PC-3 (cell line): Measurements from ENCODE around the gene CSF2RB. TPM values are rescaled to one million over a fixed set of nuclear protein-coding genes. Genes with fewer than 3 reads are reported as not detected.

ENCODE experiments used
- ATAC-seq: fragments of 200-7000 bp; cut with Tn5 transposase; 2 replicates; pipeline ENCODE4 v1.9.1; 2020; ENCODE audit warnings: mild to moderate bottlenecking, moderate library complexity
- BruUV-seq: library from RNA; stranded (reverse); fragments of 400-500 nt; replicated peaks from 2 replicates; lab custom pipeline; 2021; lab: Mats Ljungman, UMichigan
- CTCF ChIA-PET: fragments of 300-600 bp; sonication (Branson Sonifier 250); formaldehyde crosslinking; loops from one replicate; lab custom pipeline; 2022; ENCODE audit warnings: antibody characterized with exemption; lab: Charles Lee
- POLR2A ChIA-PET: fragments of 300-600 bp; sonication (Branson Sonifier 250); formaldehyde crosslinking; loops from one replicate; lab custom pipeline; 2022; ENCODE audit warnings: antibody characterized with exemption; ENCODE audit not compliant: unreplicated experiment; lab: Charles Lee
- DNase-seq: peaks from one replicate; pipeline ENCODE4 v3.0.0-alpha.2; 2015
- H2AFZ ChIP-seq: fragments of 300-600 bp; sonication (generic); 2 replicates; pipeline ENCODE4 v1.6.0; 2016; ENCODE audit warnings: antibody characterized with exemption, low read length
- H3F3A ChIP-seq: fragments of 300-600 bp; sonication (generic); one replicate; pipeline ENCODE4 v1.6.0; 2017; ENCODE audit warnings: antibody characterized with exemption, low read length, control low read depth, mild to moderate bottlenecking; ENCODE audit not compliant: unreplicated experiment
- H3K27ac ChIP-seq: fragments of 300-600 bp; sonication (generic); 2 replicates; pipeline ENCODE4 v1.5.1; 2016; ENCODE audit warnings: mild to moderate bottlenecking, low read length
- H3K27me3 ChIP-seq: fragments of 300-600 bp; sonication (generic); 2 replicates; pipeline ENCODE4 v1.6.1; 2016; ENCODE audit warnings: low read length, mixed read lengths
- H3K36me3 ChIP-seq: fragments of 300-600 bp; sonication (generic); 2 replicates; pipeline ENCODE4 v1.6.1; 2016; ENCODE audit warnings: low read depth, mixed run types, low read length, mixed read lengths
- H3K4me1 ChIP-seq: fragments of 300-600 bp; sonication (generic); 2 replicates; pipeline ENCODE4 v1.5.1; 2016; ENCODE audit warnings: low read length; ENCODE audit not compliant: insufficient read depth
- H3K4me2 ChIP-seq: fragments of 300-600 bp; sonication (generic); 2 replicates; pipeline ENCODE4 v1.6.0; 2016; ENCODE audit warnings: low read length
- H3K4me3 ChIP-seq: fragments of 300-600 bp; sonication (generic); 2 replicates; pipeline ENCODE4 v1.5.1; 2016; ENCODE audit warnings: mild to moderate bottlenecking, low read length, mixed read lengths
- H3K79me2 ChIP-seq: fragments of 300-600 bp; sonication (generic); 2 replicates; pipeline ENCODE4 v1.6.1; 2017; ENCODE audit warnings: low read length, mixed read lengths
- H3K9ac ChIP-seq: fragments of 300-600 bp; sonication (generic); 2 replicates; pipeline ENCODE4 v1.6.0; 2016; ENCODE audit warnings: mild to moderate bottlenecking, low read length
- H3K9me2 ChIP-seq: fragments of 300-600 bp; sonication (generic); replicated peaks from 2 replicates; pipeline ENCODE4 v1.6.1; 2016; ENCODE audit warnings: mixed run types, low read length, mixed read lengths
- H3K9me3 ChIP-seq: fragments of 300-600 bp; sonication (generic); 2 replicates; pipeline ENCODE4 v1.6.1; 2016; ENCODE audit warnings: low read length, mixed read lengths
- H4K20me1 ChIP-seq: fragments of 300-600 bp; sonication (generic); 2 replicates; pipeline ENCODE4 v1.6.1; 2016; ENCODE audit warnings: low read length, mixed read lengths
- EZH2 ChIP-seq: fragments of 300-600 bp; sonication (generic); IDR thresholded peaks from one replicate; pipeline ENCODE4 v1.6.1; 2017; ENCODE audit warnings: antibody characterized with exemption, mild to moderate bottlenecking, low read length; ENCODE audit not compliant: unreplicated experiment
- EZH2phosphoT487 ChIP-seq: fragments of 300-600 bp; sonication (generic); IDR thresholded peaks from 2 replicates; pipeline ENCODE4 v1.6.1; 2018; ENCODE audit warnings: mild to moderate bottlenecking, antibody characterized with exemption, low read length, borderline replicate concordance
- intact Hi-C: fragments of 100-400 bp; cut with micrococcal nuclease; formaldehyde crosslinking; loops from 2 replicates; pipeline ENCODE4 v1.9.0; 2023
- total RNA-seq: library from RNA; depleted of rRNA; stranded (reverse); fragments of >200 nt; gene quantifications from 2 replicates; pipeline ENCODE4 v1.2.3, GENCODE V29; 2014
- TF ChIP-seq, protein P1 (sequence below): fragments of 300-600 bp; sonication (generic); conservative IDR thresholded peaks from 2 replicates; pipeline ENCODE4 v1.5.1; 2017; ENCODE audit warnings: antibody characterized with exemption, low read depth, mild to moderate bottlenecking, low read length

CSF2RB gene
- total RNA-seq, 1 experiment from 2014 or later: not detected

GRCh38 chr22:36884349-36885158 lies 28.9 kb upstream of the CSF2RB start:
- no peaks in the 10 kb centered on the region for H4K20me1 ChIP-seq
- no TSS peak for BruUV-seq
- no peaks in the 10 kb centered on the region for H3K36me3 ChIP-seq
- no peaks in the 10 kb centered on the region for H3F3A ChIP-seq
- intact Hi-C loops: no loop called here
- POLR2A ChIA-PET: no interaction called here
- TF ChIP-seq, protein P1, sequence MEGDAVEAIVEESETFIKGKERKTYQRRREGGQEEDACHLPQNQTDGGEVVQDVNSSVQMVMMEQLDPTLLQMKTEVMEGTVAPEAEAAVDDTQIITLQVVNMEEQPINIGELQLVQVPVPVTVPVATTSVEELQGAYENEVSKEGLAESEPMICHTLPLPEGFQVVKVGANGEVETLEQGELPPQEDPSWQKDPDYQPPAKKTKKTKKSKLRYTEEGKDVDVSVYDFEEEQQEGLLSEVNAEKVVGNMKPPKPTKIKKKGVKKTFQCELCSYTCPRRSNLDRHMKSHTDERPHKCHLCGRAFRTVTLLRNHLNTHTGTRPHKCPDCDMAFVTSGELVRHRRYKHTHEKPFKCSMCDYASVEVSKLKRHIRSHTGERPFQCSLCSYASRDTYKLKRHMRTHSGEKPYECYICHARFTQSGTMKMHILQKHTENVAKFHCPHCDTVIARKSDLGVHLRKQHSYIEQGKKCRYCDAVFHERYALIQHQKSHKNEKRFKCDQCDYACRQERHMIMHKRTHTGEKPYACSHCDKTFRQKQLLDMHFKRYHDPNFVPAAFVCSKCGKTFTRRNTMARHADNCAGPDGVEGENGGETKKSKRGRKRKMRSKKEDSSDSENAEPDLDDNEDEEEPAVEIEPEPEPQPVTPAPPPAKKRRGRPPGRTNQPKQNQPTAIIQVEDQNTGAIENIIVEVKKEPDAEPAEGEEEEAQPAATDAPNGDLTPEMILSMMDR: no peak
- TF ChIP-seq EZH2phosphoT487 (no peak), EZH2 (no peak)
- DNase-seq (no peak), ATAC-seq (no peak)
- CTCF ChIA-PET: interaction anchor here (0.6 kb wide), 1 partner anchor 135 kb away, joined by 4 read pairs; the partner anchor contains the start of genes MPST and TST
- H3K4me3 ChIP-seq: no peak overlapping the region
- H3K9ac ChIP-seq: no peak overlapping the region
- H3K79me2 ChIP-seq: no peaks in the 10 kb centered on the region
- H3K27me3 ChIP-seq: no peaks in the 10 kb centered on the region
- 0 out of 2 replicates have a peak, but pooled peaks cover 6% of the 10 kb centered on the region for H3K9me3 ChIP-seq
- no peak overlapping the region for H3K27ac ChIP-seq
- H3K9me2 ChIP-seq: no peaks in the 10 kb centered on the region
- H3K4me2 ChIP-seq: no peak overlapping the region
- H3K4me1 ChIP-seq: no peaks in the 10 kb centered on the region
- H2AFZ ChIP-seq: no peak overlapping the region

- no peak overlapping the region for H3K4me3 ChIP-seq
- H3K27ac ChIP-seq: no peak overlapping the region
- no peaks in the 10 kb centered on the region for H4K20me1 ChIP-seq
- no TSS peak for BruUV-seq
- no peak overlapping the region for H2AFZ ChIP-seq
- ChIA-PET CTCF (no interaction called here), POLR2A (no interaction called here)
- intact Hi-C loops: no loop called here
- no peaks in the 10 kb centered on the region for H3F3A ChIP-seq
- no peaks in the 10 kb centered on the region for H3K4me1 ChIP-seq
- DNase-seq: no peak
- H3K4me2 ChIP-seq: no peak overlapping the region
- no peaks in the 10 kb centered on the region for H3K9me2 ChIP-seq
- no peaks in the 10 kb centered on the region for H3K79me2 ChIP-seq
- H3K9ac ChIP-seq: no peak overlapping the region
- ATAC-seq: no peak
- H3K36me3 ChIP-seq: no peaks in the 10 kb centered on the region
- H3K9me3 ChIP-seq: 0 out of 2 replicates have a peak, but pooled peaks cover 6% of the 10 kb centered on the region
- H3K27me3 ChIP-seq: peaks cover 4% of the 10 kb centered on the region; the same call in 1 of the 2 replicates
- TF ChIP-seq, protein P1: no peak
- TF ChIP-seq EZH2phosphoT487 (no peak), EZH2 (no peak)
These were observed 28.0 kb upstream of the CSF2RB start for GRCh38 chr22:36885474-36885873.

- no peak overlapping the region for H3K27ac ChIP-seq
- no TSS peak for BruUV-seq
- H4K20me1 ChIP-seq: no peaks in the 10 kb centered on the region
- 0 out of 2 replicates have a peak, but pooled peaks cover 6% of the 10 kb centered on the region for H3K9me3 ChIP-seq
- DNase-seq: no peak
- no peaks in the 10 kb centered on the region for H3K4me1 ChIP-seq
- no peak for ATAC-seq
- no peak for TF ChIP-seq EZH2phosphoT487
- TF ChIP-seq, protein P1: no peak
- TF ChIP-seq EZH2: no peak
- no peak overlapping the region for H3K9ac ChIP-seq
- no peak overlapping the region for H3K4me2 ChIP-seq
- CTCF ChIA-PET: no interaction called here
- H3F3A ChIP-seq: no peaks in the 10 kb centered on the region
- intact Hi-C loops: no loop called here
- no peak overlapping the region for H3K4me3 ChIP-seq
- H3K36me3 ChIP-seq: no peaks in the 10 kb centered on the region
- peaks cover 4% of the 10 kb centered on the region; the same call in 1 of the 2 replicates for H3K27me3 ChIP-seq
- H2AFZ ChIP-seq: no peak overlapping the region
- H3K79me2 ChIP-seq: no peaks in the 10 kb centered on the region
- no peaks in the 10 kb centered on the region for H3K9me2 ChIP-seq
- POLR2A ChIA-PET: no interaction called here
These were observed 27.4 kb upstream of the CSF2RB start for GRCh38 chr22:36886016-36886415.
